VCaP (cell line): ENCODE data around the gene MARVELD1.

Experiments
- H3K27ac ChIP-seq: fragments of 450-650 bp; 2 replicates; pipeline ENCODE4 v1.5.1; 2017
- TF ChIP-seq, protein P1 (sequence below): fragments of 450-650 bp; conservative IDR thresholded peaks from 2 replicates; pipeline ENCODE4 v1.5.1; 2017; ENCODE audit warnings: mild to moderate bottlenecking, moderate library complexity

The MARVELD1 gene

DNA sequence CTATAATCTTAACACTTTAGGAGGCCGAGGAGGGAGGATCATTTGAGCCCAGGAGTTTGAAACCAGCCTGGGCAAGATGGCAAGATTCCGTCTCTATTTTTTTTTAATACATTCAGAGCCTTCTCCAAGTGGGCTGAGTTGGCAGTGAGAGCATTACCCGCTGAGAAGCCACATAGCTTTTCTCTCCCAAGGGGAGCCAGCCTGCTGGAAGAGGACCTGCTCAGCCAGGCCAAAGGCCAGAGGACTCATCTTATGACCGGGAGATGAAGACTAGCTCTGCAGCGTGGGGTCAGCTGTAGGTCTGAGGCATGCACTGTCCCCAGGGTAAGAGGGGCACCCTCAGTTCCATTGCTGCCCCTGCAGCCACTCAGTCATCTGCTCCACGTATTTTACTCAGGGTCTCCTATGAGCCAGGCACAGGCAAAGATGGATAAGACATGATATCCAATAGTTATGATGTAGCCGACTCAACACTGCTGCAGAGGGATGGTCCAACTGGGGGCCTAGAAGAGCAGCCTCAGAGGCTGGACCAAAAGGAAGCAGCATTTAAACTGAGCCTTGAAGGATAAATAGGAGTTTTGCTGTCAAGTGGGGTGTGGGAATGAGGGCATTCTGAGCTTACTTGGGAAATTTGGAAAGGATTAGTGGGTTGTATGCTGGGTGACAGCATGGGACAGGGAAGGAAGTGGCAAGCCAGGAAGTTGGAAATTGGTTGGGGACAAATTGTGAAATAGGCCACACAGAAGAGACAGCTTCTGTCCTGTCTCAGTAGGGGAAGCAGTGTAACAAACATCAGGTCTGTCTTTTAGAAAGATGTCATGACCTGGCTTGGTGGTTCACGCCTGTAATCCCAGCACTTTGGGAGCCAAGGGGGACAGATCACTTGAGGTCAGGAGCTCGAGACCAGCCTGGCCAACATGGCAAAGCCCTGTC is 1.6 kb upstream of the MARVELD1 start:
- TF ChIP-seq, protein P1, sequence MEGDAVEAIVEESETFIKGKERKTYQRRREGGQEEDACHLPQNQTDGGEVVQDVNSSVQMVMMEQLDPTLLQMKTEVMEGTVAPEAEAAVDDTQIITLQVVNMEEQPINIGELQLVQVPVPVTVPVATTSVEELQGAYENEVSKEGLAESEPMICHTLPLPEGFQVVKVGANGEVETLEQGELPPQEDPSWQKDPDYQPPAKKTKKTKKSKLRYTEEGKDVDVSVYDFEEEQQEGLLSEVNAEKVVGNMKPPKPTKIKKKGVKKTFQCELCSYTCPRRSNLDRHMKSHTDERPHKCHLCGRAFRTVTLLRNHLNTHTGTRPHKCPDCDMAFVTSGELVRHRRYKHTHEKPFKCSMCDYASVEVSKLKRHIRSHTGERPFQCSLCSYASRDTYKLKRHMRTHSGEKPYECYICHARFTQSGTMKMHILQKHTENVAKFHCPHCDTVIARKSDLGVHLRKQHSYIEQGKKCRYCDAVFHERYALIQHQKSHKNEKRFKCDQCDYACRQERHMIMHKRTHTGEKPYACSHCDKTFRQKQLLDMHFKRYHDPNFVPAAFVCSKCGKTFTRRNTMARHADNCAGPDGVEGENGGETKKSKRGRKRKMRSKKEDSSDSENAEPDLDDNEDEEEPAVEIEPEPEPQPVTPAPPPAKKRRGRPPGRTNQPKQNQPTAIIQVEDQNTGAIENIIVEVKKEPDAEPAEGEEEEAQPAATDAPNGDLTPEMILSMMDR = no peak

DNA sequence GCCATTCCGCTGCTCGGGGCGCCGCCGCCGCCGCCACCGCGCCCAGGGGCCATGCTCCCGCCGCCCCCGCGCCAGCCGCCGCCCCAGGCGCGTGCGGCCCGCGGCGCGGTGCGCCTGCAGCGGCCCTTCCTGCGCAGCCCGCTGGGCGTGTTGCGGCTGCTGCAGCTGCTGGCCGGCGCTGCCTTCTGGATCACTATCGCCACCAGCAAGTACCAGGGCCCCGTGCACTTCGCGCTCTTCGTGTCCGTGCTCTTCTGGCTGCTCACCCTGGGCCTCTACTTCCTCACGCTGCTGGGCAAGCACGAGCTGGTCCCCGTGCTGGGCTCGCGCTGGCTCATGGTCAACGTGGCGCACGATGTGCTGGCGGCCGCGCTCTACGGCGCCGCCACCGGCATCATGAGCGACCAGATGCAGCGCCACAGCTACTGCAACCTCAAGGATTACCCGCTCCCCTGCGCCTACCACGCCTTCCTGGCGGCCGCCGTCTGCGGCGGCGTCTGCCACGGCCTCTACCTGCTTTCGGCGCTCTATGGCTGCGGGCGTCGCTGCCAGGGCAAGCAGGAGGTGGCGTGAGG is 383 bp downstream of the MARVELD1 start:
- H3K27ac ChIP-seq = peak overlapping the region; percentile 94
- TF ChIP-seq, protein P1 = peak; percentile 29

More for the DNA sequence above, 1.6 kb upstream of the MARVELD1 start:
- no peak overlapping the region for H3K27ac ChIP-seq

DNA sequence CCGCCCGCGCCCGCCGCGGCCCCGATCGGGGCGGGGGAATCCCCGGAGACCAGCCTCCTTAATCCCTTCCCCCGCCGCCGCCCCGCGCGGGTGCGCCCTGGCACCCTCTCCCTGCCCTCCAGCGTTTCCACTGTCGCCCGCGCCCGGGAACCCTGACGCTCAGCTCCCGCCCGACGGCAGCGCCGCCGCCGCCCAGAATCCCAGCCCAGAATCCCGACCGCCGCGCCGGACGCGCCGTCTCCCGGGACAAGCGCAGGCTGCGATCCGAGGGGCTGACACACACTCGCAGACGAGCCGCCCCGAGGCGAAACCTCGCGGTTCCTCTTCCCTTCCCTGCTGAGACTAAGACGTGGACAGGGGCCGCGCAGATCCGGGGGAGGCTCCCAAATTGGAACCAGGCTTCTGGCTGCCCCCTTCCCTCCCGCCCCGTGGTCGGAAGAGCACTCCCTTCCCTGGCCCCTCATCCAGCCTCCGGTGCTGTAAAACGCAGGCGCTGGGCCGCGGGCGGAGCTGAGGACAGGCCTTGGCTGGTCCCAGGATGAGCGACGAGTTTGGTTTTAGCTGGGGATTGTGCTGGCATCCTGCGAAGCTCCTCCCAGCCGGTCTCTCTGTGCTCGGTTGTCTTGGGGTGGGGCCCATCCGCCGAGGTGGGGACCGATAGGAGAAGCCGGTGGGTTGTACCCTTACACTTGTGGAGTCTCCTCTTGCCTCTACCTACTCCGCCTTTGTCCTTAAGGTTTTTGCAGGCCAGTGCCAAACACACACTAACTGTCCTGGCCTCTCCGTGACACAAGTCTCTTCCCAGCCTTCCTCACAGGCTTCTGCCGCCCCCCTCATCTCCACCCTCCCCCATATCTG is 1.1 kb downstream of the MARVELD1 start:
- peak overlapping the region; percentile 94 for H3K27ac ChIP-seq
- TF ChIP-seq, protein P1 = peak; percentile 3; the same call in 1 of the 2 replicates

DNA sequence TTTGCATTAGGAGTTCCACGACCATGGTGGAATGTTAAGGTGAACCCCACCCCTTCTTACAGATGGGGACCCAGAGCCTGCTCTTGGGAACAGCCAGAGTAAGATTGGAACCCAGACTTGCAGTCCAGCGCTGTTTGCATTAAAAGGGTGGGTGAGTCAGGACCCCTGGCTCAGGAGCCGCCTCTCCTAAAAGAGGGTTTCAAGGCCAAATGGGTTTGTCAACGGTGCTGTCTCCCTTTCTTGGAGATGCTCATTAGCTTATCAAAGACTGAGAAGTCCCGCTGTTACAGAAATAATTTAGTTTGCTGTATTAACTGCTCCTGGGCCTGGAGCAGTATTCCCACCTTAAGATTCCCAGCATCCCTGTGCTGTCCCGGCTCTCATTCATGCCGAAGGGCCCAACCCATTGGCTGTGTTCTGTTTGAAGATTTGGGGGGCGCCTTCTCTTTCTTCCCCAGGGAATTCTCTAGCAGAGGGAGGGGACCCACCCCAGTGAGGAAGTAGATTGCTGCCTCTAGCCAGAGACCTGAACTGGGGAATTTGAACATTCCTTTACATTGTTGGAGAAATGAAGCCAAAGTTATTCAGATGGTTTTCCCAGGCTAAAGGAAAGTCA is 1.8 kb downstream of the MARVELD1 start:
- peak overlapping the region; percentile 94 for H3K27ac ChIP-seq
- TF ChIP-seq, protein P1 = no peak

DNA sequence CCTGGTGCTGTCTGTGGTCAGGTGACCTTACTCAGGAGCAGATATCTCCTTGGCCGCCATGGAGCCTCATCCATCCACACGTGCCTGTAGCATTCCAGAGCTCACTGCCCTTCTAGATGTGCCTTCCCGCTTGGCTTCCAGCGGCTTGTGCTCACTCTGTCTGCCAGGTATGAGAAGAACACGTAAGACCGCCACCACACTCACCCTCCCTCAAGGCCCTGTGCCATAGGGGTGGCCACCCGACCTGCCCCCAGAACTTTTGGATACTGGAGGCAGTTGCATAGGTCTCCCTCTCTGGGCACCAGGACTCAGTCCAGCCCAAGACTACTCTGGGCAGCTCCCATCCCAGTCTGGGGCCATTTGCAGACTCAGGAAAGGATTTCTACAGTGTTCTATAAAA is 4.1 kb downstream of the MARVELD1 start:
- peak overlapping the region; percentile 68 for H3K27ac ChIP-seq
- TF ChIP-seq, protein P1 = no peak

DNA sequence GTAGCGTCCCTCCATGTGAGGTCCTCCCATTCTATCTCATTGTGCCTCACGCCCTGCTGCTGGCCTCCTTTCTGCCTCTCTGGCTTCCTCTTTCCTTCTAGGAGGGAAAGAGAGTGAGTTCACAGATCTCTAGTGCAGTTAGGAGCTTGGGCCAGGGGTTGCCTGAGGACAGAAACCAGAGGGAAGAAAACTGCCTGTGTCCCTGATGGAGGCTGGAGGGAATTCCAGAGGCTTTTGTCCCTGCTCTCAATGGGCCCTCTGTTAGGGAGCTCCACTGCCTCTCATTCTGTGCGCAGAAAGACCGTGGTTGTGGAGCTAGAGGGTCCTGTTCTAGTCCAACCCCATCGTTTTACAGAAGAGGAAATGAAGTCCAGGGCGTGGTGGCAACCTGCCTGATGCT is 4.6 kb downstream of the MARVELD1 start:
- TF ChIP-seq, protein P1 = no peak
- H3K27ac ChIP-seq = peak overlapping the region; percentile 68
